CD8-positive, alpha-beta memory T cell (primary cell): Measurements from ENCODE around the gene STK39. TPM values are rescaled to one million over a fixed set of nuclear protein-coding genes. Genes with fewer than 3 reads are reported as not detected.

Experiments used
- CTCF ChIA-PET: fragments of 350-600 bp; sonication (Branson Sonifier 250); formaldehyde crosslinking; loops from one replicate; lab custom pipeline; 2021; ENCODE audit warnings: antibody characterized with exemption; lab: Charles Lee
- POLR2A ChIA-PET: fragments of 350-600 bp; sonication (Branson Sonifier 250); formaldehyde crosslinking; loops from one replicate; lab custom pipeline; 2021; ENCODE audit warnings: antibody characterized with exemption; lab: Charles Lee
- DNase-seq, 5 donors: peaks; one replicate each; pipeline versions ENCODE4 v3.0.0 to v3.0.0-alpha.2; 2020 to 2022; ENCODE audit warnings: mixed read lengths in 1 of 5
- H3K27ac ChIP-seq: one replicate; pipeline ENCODE4 v1.7.0; 2013; ENCODE audit warnings: low read depth, mild to moderate bottlenecking, low read length, moderate library complexity
- H3K27me3 ChIP-seq: 2 replicates; pipeline ENCODE4 v1.7.0; 2013; ENCODE audit warnings: low read length, mild to moderate bottlenecking; ENCODE audit not compliant: insufficient read depth, poor library complexity, severe bottlenecking
- H3K36me3 ChIP-seq: 2 replicates; pipeline ENCODE4 v1.7.0; 2013; ENCODE audit warnings: mild to moderate bottlenecking, low read length, moderate library complexity; ENCODE audit not compliant: insufficient read depth
- H3K4me1 ChIP-seq: 2 replicates; pipeline ENCODE4 v1.7.0; 2013; ENCODE audit warnings: mild to moderate bottlenecking, low read length, moderate library complexity; ENCODE audit not compliant: insufficient read depth
- H3K4me3 ChIP-seq: 2 replicates; pipeline ENCODE4 v1.7.0; 2013; ENCODE audit warnings: mild to moderate bottlenecking, low read length
- H3K9me3 ChIP-seq: 2 replicates; pipeline ENCODE4 v1.7.0; 2013; ENCODE audit warnings: mild to moderate bottlenecking, low read length
- H3K27ac Mint-ChIP-seq, 8 donors: one replicate each; pipeline ENCODE4 v1.8.0; 2020 to 2021; ENCODE audit warnings: mixed read lengths in 8 of 8, mild to moderate bottlenecking in 6 of 8, inconsistent platforms in 3 of 8, moderate library complexity in 3 of 8
- H3K27me3 Mint-ChIP-seq, 2 donors: one replicate each; pipeline ENCODE4 v1.8.0; 2020 to 2021; ENCODE audit warnings: mixed read lengths in 2 of 2, mild to moderate bottlenecking in 1 of 2, moderate library complexity in 1 of 2
- H3K36me3 Mint-ChIP-seq, 3 donors: one replicate each; pipeline ENCODE4 v1.8.0; 2020 to 2021; ENCODE audit warnings: mixed read lengths in 3 of 3, inconsistent platforms in 1 of 3, mild to moderate bottlenecking in 1 of 3
- H3K4me1 Mint-ChIP-seq, 3 donors: one replicate each; pipeline ENCODE4 v1.8.0; 2020 to 2021; ENCODE audit warnings: mixed read lengths in 3 of 3, inconsistent platforms in 1 of 3, mild to moderate bottlenecking in 1 of 3
- H3K4me3 Mint-ChIP-seq, 7 donors: one replicate each; pipeline ENCODE4 v1.8.0; 2020 to 2021; ENCODE audit warnings: mixed read lengths in 7 of 7, mild to moderate bottlenecking in 6 of 7, moderate library complexity in 4 of 7, inconsistent platforms in 2 of 7
- H3K9me3 Mint-ChIP-seq, 5 donors: one replicate each; pipeline ENCODE4 v1.8.0; 2020 to 2022; ENCODE audit warnings: mixed read lengths in 5 of 5, mild to moderate bottlenecking in 3 of 5, moderate library complexity in 2 of 5, inconsistent platforms in 1 of 5
- polyA plus RNA-seq: library from polyadenylated mRNA; unstranded; fragments of 300-500 nt; fragmentation: Illumina TruSeq; gene quantifications from one replicate; pipeline ENCODE4 v1.2.3, GENCODE V29; 2021
- total RNA-seq, 2 experiments: library from RNA; stranded (reverse); gene quantifications; one replicate each; pipeline ENCODE4 v1.2.3, GENCODE V29; 2021

The STK39 gene
- total and polyA plus RNA-seq, 3 experiments from 2014 or later: 11.2 to 28.3 (median 25.7) TPM

DNA sequence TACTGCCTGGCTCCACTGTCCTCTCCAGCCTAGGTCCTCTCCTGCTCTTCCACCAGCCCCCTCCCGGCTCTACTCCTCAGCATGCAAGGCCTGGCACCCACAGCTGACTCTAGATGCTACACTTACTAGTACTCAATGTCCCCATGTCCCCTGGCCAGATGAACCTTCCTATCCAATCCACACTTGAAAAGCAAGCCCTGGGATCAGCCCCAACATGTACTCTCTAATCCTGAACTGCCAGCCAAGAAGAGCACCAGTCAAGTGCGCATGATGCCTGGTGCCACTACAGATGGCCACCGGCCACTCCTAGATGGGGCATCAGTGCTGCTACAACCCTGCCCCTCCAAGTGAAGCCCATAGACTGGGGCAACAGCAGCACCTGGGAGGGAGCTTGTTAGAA is 168.2 kb downstream of the STK39 start:
- no peak for DNase-seq
- no peak overlapping the region for H3K4me3 ChIP-seq
- POLR2A ChIA-PET: no interaction called here
- H3K36me3 ChIP-seq: no peaks in the 10 kb centered on the region
- Mint-ChIP-seq H3K4me3 (no peak overlapping the region), H3K9me3 (no peaks in the 10 kb centered on the region), H3K36me3 (peaks cover 5 to 52% (median 24%) of the 10 kb centered on the region in 3 donors), H3K4me1 (peaks cover 12 to 36% (median 28%) of the 10 kb centered on the region in 3 donors), H3K27ac (peak overlapping the region in 2 of 8 donors; percentile 66 to 80), H3K27me3 (no peaks in the 10 kb centered on the region)
- H3K4me1 ChIP-seq: no peaks in the 10 kb centered on the region
- no peak overlapping the region for H3K27ac ChIP-seq
- CTCF ChIA-PET: no interaction called here
- H3K9me3 ChIP-seq: no peaks in the 10 kb centered on the region
- no peaks in the 10 kb centered on the region for H3K27me3 ChIP-seq

GRCh38 chr2:168076731-168077130 is 170.7 kb downstream of the STK39 start:
- Histone ChIP-seq H3K4me1 (no peaks in the 10 kb centered on the region), H3K27ac (no peak overlapping the region), H3K36me3 (no peaks in the 10 kb centered on the region), H3K9me3 (no peaks in the 10 kb centered on the region), H3K27me3 (no peaks in the 10 kb centered on the region), H3K4me3 (no peak overlapping the region)
- DNase-seq: no peak
- H3K27me3 Mint-ChIP-seq: no peaks in the 10 kb centered on the region
- no peaks in the 10 kb centered on the region for H3K9me3 Mint-ChIP-seq
- CTCF ChIA-PET: no interaction called here
- peak overlapping the region in 4 of 8 donors; percentile 16 to 36 (median 22) for H3K27ac Mint-ChIP-seq
- no peak overlapping the region for H3K4me3 Mint-ChIP-seq
- peaks cover 9 to 66% (median 18%) of the 10 kb centered on the region in 3 donors for H3K36me3 Mint-ChIP-seq
- POLR2A ChIA-PET: no interaction called here
- H3K4me1 Mint-ChIP-seq: peaks cover 6 to 24% (median 15%) of the 10 kb centered on the region in 3 donors

DNA sequence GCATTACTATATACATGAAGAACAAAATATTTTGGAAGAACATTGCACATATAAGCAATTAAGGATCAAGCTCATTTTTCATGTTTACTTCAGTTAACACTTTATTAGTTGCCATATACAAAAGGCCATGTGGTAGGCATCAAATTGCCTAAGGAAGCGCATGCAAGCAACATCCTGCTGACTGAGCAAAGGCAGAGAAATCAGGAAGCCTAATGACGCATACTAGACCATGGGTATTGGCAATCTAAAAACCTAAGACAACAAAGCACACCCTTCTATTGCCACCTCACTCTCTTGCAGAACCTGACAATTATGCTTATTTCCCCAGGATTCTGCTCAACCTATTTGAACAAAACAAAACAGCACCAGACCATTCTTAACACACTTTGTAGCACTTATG is 171.9 kb downstream of the STK39 start:
- no peaks in the 10 kb centered on the region for H3K27me3 ChIP-seq
- peaks cover 6 to 27% (median 13%) of the 10 kb centered on the region in 3 donors for H3K4me1 Mint-ChIP-seq
- H3K36me3 Mint-ChIP-seq: peaks cover 9 to 70% (median 23%) of the 10 kb centered on the region in 3 donors
- no peaks in the 10 kb centered on the region for H3K9me3 ChIP-seq
- ChIA-PET POLR2A (no interaction called here), CTCF (no interaction called here)
- H3K4me3 ChIP-seq: no peak overlapping the region
- H3K9me3 Mint-ChIP-seq: no peaks in the 10 kb centered on the region
- no peak for DNase-seq
- no peaks in the 10 kb centered on the region for H3K4me1 ChIP-seq
- H3K36me3 ChIP-seq: no peaks in the 10 kb centered on the region
- no peak overlapping the region for H3K27ac ChIP-seq
- H3K27me3 Mint-ChIP-seq: no peaks in the 10 kb centered on the region
- H3K4me3 Mint-ChIP-seq: no peak overlapping the region
- H3K27ac Mint-ChIP-seq: peak overlapping the region in 4 of 8 donors; percentile 1 to 5 (median 3)

- Histone ChIP-seq H3K4me3 (no peak overlapping the region), H3K36me3 (no peaks in the 10 kb centered on the region), H3K9me3 (no peaks in the 10 kb centered on the region), H3K27me3 (no peaks in the 10 kb centered on the region), H3K4me1 (no peaks in the 10 kb centered on the region), H3K27ac (no peak overlapping the region)
- H3K27ac Mint-ChIP-seq: no peak overlapping the region
- no peak for DNase-seq
- H3K9me3 Mint-ChIP-seq: no peaks in the 10 kb centered on the region
- ChIA-PET POLR2A (no interaction called here), CTCF (no interaction called here)
- peaks cover 4 to 69% (median 15%) of the 10 kb centered on the region in 3 donors for H3K36me3 Mint-ChIP-seq
- no peaks in the 10 kb centered on the region for H3K27me3 Mint-ChIP-seq
- peaks cover 0 to 9% (median 0%) of the 10 kb centered on the region in 3 donors for H3K4me1 Mint-ChIP-seq
- H3K4me3 Mint-ChIP-seq: no peak overlapping the region
These were observed 174.6 kb downstream of the STK39 start for GRCh38 chr2:168072626-168073303.

DNA sequence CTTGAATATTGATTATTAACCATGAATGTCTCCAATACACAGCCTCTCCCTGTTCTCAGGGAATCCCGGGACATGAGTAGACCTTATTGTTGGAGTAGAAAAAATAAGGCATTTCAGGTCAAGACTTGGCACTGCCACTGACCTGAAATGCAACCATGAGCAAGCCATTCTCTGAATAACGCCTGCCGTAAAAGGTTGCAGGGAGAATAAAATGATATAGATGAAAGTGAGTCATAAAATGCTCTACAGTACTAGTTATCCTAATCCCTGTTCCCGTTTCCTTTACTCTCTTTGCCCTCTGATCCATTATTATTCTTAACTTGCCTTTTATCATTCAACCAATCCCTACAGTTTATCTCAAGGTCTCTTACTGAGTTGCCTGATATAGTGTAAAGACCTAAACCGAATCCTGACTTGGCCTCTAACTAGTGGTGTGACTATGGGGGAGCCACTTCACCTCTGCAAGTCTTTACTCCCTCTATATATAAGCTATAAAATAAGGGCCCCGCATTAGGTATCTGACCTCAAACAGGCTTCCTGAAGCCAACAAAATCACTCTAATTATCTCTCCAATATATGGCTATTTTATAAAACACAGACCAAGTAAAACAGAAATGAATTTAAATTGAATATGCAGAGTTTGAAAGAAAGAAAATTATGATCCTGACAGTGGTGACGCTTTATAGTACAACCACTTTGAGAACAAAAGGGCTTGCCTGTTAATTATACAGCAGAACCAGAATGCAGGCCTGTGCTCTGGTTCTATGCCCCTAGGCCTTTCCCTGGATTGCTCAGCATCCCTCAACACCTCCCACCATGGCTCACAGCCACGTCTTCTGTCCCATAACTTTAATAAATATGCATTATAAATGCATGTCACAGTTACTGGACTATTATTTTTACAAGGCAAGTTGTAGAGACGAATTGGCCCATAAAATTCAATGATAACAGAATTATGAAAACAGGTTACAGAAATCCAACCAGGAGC is 183.1 kb downstream of the STK39 start:
- Histone ChIP-seq H3K4me3 (no peak overlapping the region), H3K36me3 (peaks cover 4% of the 10 kb centered on the region), H3K9me3 (no peaks in the 10 kb centered on the region), H3K27me3 (no peaks in the 10 kb centered on the region), H3K4me1 (no peaks in the 10 kb centered on the region), H3K27ac (no peak overlapping the region)
- H3K9me3 Mint-ChIP-seq: no peaks in the 10 kb centered on the region
- H3K36me3 Mint-ChIP-seq: peaks cover 27 to 78% (median 42%) of the 10 kb centered on the region in 3 donors
- ChIA-PET POLR2A (no interaction called here), CTCF (no interaction called here)
- no peak overlapping the region for H3K4me3 Mint-ChIP-seq
- H3K27ac Mint-ChIP-seq: peak overlapping the region in 1 of 8 donors; percentile 47
- no peak for DNase-seq
- peaks cover 1 to 8% (median 6%) of the 10 kb centered on the region in 3 donors for H3K4me1 Mint-ChIP-seq
- peaks cover 0 to 2% of the 10 kb centered on the region in 2 donors for H3K27me3 Mint-ChIP-seq

DNA sequence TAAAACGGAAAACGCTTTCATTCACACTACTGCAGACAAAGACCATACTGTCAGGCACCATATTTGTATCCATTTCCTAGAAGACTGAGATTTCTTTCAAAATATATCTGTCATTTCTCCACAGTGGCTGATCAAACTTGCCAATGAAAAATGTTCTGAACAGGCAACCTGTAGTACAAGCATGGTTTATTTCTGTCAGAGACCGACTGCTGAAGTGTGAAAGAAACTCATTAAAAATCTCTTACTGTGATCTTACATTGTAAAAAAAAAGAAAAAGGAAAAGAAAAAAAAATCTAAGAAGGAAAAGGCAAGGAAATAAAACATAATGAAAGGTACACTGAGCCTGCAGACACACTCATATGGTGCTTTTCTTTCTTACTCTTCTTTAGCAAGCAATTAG is 184.5 kb downstream of the STK39 start:
- Mint-ChIP-seq H3K4me3 (no peak overlapping the region), H3K36me3 (peaks cover 27 to 72% (median 42%) of the 10 kb centered on the region in 3 donors), H3K4me1 (peaks cover 1 to 8% (median 6%) of the 10 kb centered on the region in 3 donors), H3K9me3 (no peaks in the 10 kb centered on the region), H3K27me3 (peaks cover 0 to 2% of the 10 kb centered on the region in 2 donors), H3K27ac (peak overlapping the region in 1 of 8 donors; percentile 10)
- Histone ChIP-seq H3K4me3 (no peak overlapping the region), H3K36me3 (peaks cover 4% of the 10 kb centered on the region), H3K27ac (no peak overlapping the region), H3K27me3 (no peaks in the 10 kb centered on the region), H3K9me3 (no peaks in the 10 kb centered on the region), H3K4me1 (no peaks in the 10 kb centered on the region)
- POLR2A ChIA-PET: no interaction called here
- CTCF ChIA-PET: no interaction called here
- no peak for DNase-seq

DNA sequence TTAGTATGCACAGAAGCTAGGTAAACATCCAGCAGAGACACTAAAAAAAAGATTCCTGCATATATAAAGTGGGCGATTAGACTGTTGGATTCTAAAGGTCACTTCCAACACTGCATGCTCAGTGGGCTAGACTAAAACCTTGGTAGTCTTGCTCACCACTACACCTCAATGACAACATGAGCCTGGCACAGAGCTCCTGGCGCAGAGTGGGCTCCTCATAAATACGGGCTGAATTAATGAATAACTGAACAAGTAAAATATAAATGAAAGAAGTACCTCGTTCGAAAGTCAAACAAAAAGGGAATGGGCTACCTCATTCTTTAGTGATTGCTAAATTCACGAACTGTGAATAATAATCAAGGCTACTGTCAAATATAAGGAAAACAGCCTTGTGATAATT is 185.3 kb downstream of the STK39 start:
- Mint-ChIP-seq H3K36me3 (peaks cover 27 to 65% (median 36%) of the 10 kb centered on the region in 3 donors), H3K4me3 (no peak overlapping the region), H3K27ac (no peak overlapping the region), H3K27me3 (peaks cover 0 to 2% of the 10 kb centered on the region in 2 donors), H3K9me3 (no peaks in the 10 kb centered on the region), H3K4me1 (peaks cover 1 to 8% (median 6%) of the 10 kb centered on the region in 3 donors)
- Histone ChIP-seq H3K4me1 (no peaks in the 10 kb centered on the region), H3K36me3 (peaks cover 4% of the 10 kb centered on the region), H3K4me3 (no peak overlapping the region), H3K27ac (no peak overlapping the region), H3K27me3 (no peaks in the 10 kb centered on the region), H3K9me3 (no peaks in the 10 kb centered on the region)
- ChIA-PET CTCF (no interaction called here), POLR2A (no interaction called here)
- DNase-seq: no peak
